ENCODE measurements around the gene CTSK. TPM values are rescaled to one million over a fixed set of nuclear protein-coding genes. Genes with fewer than 3 reads are reported as not detected.
"Not testable (repeated sequence)": the region's sequence is repeated elsewhere in the genome, so short reads cannot be mapped to it uniquely, and the experiment has no call there.

Gene CTSK
- total RNA-seq, 2 donors from 2014 or later = 6.1 to 8.4 TPM

DNA sequence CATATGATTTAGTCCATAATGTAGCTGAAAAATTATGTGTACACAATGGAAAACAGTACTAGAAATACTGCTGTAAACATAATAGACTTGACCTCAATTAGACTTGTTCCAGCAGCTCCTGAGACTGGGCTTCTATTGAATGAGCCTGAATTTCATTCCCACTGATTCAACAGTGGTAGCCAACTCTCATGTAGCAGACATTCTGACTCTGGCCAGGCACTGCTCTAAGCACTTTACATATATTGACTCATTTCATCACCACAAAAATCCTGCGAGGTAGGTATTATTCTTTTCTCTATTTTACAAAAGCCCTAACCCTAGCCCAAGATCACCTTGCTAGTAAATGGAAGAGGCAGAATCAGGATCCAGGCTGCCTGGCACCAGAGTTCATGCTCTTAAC is 29.7 kb downstream of the CTSK start:
- no peak overlapping the region for H3K27ac ChIP-seq (ENCODE audit: low read depth, low read length)
- Mint-ChIP-seq H3K36me3 (ENCODE audit: low read depth) (no peaks in the 10 kb centered on the region), H3K27ac (no peak overlapping the region), H3K9me3 (peaks cover 15% of the 10 kb centered on the region), H3K27me3 (ENCODE audit: insufficient read depth) (no peaks in the 10 kb centered on the region), H3K4me3 (no peak overlapping the region), H3K4me1 (no peaks in the 10 kb centered on the region)
- H3K36me3 ChIP-seq (ENCODE audit: control insufficient read depth, insufficient read depth, low read length) = no peaks in the 10 kb centered on the region
- H3K27me3 ChIP-seq (ENCODE audit: control insufficient read depth, insufficient read depth, low read length, poor library complexity, severe bottlenecking) = no peaks in the 10 kb centered on the region
- H3K9me3 ChIP-seq (ENCODE audit: control insufficient read depth, low read length) = peaks cover 6% of the 10 kb centered on the region
- H3K9ac ChIP-seq (ENCODE audit: extremely low read depth, low read length, poor library complexity, severe bottlenecking) = no peak overlapping the region
- 100% methylated on average over 1 of the region's 1 CpG for WGBS, 2 experiments (ENCODE audit: insufficient coverage in 1 of 2, insufficient read length in 1 of 2)
- DNase-seq = no peak
- no peak overlapping the region for H3K4me3 ChIP-seq (ENCODE audit: low read length)
- TF ChIP-seq, protein P1, sequence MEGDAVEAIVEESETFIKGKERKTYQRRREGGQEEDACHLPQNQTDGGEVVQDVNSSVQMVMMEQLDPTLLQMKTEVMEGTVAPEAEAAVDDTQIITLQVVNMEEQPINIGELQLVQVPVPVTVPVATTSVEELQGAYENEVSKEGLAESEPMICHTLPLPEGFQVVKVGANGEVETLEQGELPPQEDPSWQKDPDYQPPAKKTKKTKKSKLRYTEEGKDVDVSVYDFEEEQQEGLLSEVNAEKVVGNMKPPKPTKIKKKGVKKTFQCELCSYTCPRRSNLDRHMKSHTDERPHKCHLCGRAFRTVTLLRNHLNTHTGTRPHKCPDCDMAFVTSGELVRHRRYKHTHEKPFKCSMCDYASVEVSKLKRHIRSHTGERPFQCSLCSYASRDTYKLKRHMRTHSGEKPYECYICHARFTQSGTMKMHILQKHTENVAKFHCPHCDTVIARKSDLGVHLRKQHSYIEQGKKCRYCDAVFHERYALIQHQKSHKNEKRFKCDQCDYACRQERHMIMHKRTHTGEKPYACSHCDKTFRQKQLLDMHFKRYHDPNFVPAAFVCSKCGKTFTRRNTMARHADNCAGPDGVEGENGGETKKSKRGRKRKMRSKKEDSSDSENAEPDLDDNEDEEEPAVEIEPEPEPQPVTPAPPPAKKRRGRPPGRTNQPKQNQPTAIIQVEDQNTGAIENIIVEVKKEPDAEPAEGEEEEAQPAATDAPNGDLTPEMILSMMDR (conservative IDR thresholded peaks at IDR 0.05) = no peak
- H3K4me1 ChIP-seq (ENCODE audit: control insufficient read depth, insufficient read depth, low read length) = no peaks in the 10 kb centered on the region

DNA sequence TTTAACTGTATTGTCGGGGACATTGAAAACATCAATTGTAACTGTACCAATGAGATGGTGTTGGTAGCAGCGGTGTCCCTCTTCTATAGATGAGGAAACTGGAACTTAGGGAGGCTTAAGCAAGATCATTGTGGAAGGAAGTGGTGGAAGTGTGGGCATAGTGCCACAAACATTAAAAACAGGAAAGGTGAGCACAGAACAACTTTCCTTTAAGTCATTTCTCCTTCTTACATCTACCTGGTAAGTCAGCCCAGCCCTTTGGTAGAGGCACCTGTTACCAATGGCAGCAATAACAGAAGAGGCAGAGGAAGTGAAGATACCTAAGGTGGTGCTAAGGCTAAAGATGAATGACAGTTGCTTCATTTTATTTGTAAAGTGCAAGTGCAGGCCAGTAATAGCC is 30.5 kb downstream of the CTSK start:
- Mint-ChIP-seq H3K4me1 (no peaks in the 10 kb centered on the region), H3K27me3 (ENCODE audit: insufficient read depth) (no peaks in the 10 kb centered on the region), H3K9me3 (peaks cover 15% of the 10 kb centered on the region), H3K27ac (no peak overlapping the region), H3K36me3 (ENCODE audit: low read depth) (no peaks in the 10 kb centered on the region), H3K4me3 (no peak overlapping the region)
- WGBS, 2 experiments (ENCODE audit: insufficient coverage in 1 of 2, insufficient read length in 1 of 2) = 91 to 100% methylated on average over 2 of the region's 2 CpGs
- no peak overlapping the region for H3K27ac ChIP-seq (ENCODE audit: low read depth, low read length)
- H3K4me1 ChIP-seq (ENCODE audit: control insufficient read depth, insufficient read depth, low read length) = no peaks in the 10 kb centered on the region
- peaks cover 6% of the 10 kb centered on the region for H3K9me3 ChIP-seq (ENCODE audit: control insufficient read depth, low read length)
- no peaks in the 10 kb centered on the region for H3K36me3 ChIP-seq (ENCODE audit: control insufficient read depth, insufficient read depth, low read length)
- H3K9ac ChIP-seq (ENCODE audit: extremely low read depth, low read length, poor library complexity, severe bottlenecking) = no peak overlapping the region
- no peak for DNase-seq
- H3K27me3 ChIP-seq (ENCODE audit: control insufficient read depth, insufficient read depth, low read length, poor library complexity, severe bottlenecking) = no peaks in the 10 kb centered on the region
- TF ChIP-seq, protein P1 (conservative IDR thresholded peaks at IDR 0.05) = no peak
- no peak overlapping the region for H3K4me3 ChIP-seq (ENCODE audit: low read length)

DNA sequence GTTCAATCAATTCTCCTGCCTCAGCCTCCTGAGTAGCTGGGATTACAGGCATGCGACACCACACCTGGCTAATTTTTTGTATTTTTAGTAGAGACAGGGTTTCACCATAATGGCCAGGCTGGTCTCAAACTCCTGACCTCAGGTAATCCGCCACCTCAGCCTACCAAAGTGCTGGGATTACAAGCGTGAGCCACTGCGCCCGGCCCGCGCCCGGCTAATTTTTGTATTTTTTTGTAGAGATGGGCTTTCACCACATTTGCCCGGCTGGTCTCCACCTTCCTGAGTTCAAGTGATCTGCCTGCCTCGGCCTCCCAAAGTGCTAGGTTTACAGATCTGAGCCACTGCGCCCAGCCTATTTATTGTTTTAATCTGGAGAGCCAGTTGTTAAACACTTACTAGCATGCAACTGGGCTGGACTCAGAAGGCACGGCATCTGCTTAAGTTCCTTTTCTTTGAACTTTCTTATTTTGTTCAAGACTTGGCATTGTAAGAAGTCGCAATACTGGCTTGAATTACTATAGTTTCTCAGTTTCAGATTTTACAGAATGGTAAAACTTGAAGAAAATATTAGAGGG is 32.0 kb downstream of the CTSK start:
- H3K4me3 Mint-ChIP-seq; H3K4me1 ChIP-seq (ENCODE audit: control insufficient read depth, insufficient read depth, low read length); H3K4me3 ChIP-seq (ENCODE audit: low read length); H3K36me3 Mint-ChIP-seq (ENCODE audit: low read depth); H3K36me3 ChIP-seq (ENCODE audit: control insufficient read depth, insufficient read depth, low read length); H3K9me3 ChIP-seq (ENCODE audit: control insufficient read depth, low read length); H3K4me1 Mint-ChIP-seq; H3K27ac Mint-ChIP-seq; H3K27ac ChIP-seq (ENCODE audit: low read depth, low read length); H3K9ac ChIP-seq (ENCODE audit: extremely low read depth, low read length, poor library complexity, severe bottlenecking); H3K27me3 ChIP-seq (ENCODE audit: control insufficient read depth, insufficient read depth, low read length, poor library complexity, severe bottlenecking); DNase-seq; H3K27me3 Mint-ChIP-seq (ENCODE audit: insufficient read depth): not testable (repeated sequence)
- H3K9me3 Mint-ChIP-seq = peaks cover 15% of the 10 kb centered on the region
- 94 to 95% methylated on average over 13 of the region's 13 CpGs for WGBS, 2 experiments (ENCODE audit: insufficient coverage in 1 of 2, insufficient read length in 1 of 2)

DNA sequence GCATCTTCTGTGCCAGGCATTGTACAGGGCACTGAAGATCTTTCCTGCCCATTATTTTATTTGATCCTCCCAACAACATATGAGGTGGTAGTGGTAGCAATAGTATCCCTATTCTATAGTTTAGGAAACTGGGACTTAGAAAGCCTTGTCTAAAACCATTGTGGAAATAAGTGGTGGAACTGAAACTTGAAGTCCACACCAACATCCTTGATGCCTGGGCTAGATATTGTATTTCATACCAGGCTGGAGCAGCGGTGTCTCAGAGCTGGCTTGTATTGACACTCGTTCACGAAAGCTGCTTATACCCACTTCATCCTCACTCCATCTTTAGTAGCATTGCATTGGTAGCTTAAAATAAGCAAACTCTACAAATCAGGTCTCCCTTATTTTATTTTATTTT is 32.8 kb downstream of the CTSK start:
- Histone ChIP-seq H3K4me1 (ENCODE audit: control insufficient read depth, insufficient read depth, low read length) (no peaks in the 10 kb centered on the region), H3K36me3 (ENCODE audit: control insufficient read depth, insufficient read depth, low read length) (no peaks in the 10 kb centered on the region), H3K4me3 (ENCODE audit: low read length) (no peak overlapping the region), H3K27ac (ENCODE audit: low read depth, low read length) (no peak overlapping the region), H3K9me3 (ENCODE audit: control insufficient read depth, low read length) (peaks cover 2% of the 10 kb centered on the region), H3K27me3 (ENCODE audit: control insufficient read depth, insufficient read depth, low read length, poor library complexity, severe bottlenecking) (no peaks in the 10 kb centered on the region), H3K9ac (ENCODE audit: extremely low read depth, low read length, poor library complexity, severe bottlenecking) (no peak overlapping the region)
- Mint-ChIP-seq H3K36me3 (ENCODE audit: low read depth) (no peaks in the 10 kb centered on the region), H3K4me3 (no peak overlapping the region), H3K27ac (no peak overlapping the region), H3K27me3 (ENCODE audit: insufficient read depth) (no peaks in the 10 kb centered on the region), H3K4me1 (no peaks in the 10 kb centered on the region), H3K9me3 (peaks cover 11% of the 10 kb centered on the region)
- WGBS, 2 experiments (ENCODE audit: insufficient coverage in 1 of 2, insufficient read length in 1 of 2) = 80 to 94% methylated on average over 1 to 3 of the region's 3 CpGs
- TF ChIP-seq, protein P1 (conservative IDR thresholded peaks at IDR 0.05) = no peak
- no peak for DNase-seq

Data from endodermal cell (in vitro differentiated cells).